Ammon's horn (tissue), 1 donor: Measurements from ENCODE around the gene RPTN.

Experiments
- DNase-seq: peaks from one replicate; pipeline ENCODE4 v3.0.0-alpha.2; 2016; ENCODE audit warnings: low spot score

Gene RPTN

DNA sequence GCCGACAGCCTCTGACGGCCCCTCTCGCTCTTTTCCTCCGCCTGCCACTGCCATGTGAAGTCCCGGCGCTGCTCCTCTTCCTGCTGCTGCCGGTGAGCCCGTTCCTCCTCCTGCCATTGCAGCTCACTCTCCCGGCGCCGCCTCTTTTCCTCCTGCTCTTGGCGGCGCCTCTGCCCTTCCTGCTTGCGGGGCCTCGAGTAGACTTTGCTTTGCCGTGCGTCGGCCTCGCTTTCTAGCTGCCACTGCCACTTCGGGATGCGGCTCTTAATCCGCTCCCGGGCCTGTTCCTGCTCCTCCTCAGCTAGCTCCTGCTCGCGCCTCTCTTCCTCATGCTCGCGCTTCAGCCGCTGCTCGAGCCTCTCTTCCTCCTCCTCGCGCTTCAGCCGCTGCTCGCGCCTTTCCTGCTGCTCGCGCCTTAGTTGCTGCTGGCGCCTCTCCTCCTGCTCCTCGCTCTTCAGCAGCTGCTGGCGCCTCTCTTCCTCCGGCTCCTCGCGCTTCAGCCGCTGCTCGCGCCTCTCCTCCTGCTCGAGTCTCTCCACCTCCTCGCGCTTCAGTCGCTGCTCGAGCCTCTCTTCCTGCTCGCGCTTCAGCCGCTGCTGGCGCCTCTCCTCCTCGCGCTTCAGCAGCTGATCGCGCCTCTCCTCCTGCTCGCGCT is 48.0 kb downstream of the RPTN start:
- DNase-seq = peak; percentile 20

DNA sequence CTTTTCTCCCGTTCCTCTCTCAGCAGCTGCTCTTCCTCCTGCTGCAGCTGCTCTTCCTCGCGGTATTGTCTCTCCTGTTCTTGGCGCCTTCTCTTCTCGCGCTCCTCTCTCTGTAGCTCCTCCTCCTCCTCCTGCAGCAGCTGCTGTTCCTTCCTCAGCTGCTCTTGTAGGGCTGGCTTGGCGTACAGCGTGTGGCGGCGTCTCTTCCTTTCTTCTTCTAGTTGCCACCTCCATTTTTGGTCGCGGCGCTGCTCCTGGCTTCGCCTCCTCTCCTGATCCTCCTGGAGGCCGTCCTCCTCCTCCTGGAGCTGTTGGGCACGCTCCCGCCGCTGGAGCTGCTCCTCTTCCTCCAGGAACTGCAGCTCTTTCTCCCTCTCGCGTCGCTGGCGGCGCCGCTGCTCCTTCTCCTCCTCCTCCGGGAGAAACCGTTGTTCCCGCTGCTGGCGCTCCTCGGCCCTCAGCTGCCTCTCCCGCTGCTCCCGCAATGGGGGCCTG is 48.6 kb downstream of the RPTN start:
- DNase-seq = peak; percentile 11

DNA sequence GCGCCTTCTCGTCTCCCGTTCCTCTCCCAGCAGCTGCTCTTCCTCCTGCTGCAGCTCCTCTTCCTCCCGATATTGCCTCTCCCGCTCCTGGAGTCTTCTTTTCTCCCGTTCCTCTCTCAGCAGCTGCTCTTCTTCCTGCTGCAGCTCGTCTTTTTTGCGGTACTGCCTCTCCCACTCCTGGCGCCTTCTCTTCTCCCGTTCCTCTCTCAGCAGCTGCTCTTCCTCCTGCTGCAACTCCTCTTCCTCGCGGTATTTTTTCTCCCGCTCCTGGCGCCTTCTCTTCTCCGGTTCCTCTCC is 49.1 kb downstream of the RPTN start:
- no peak for DNase-seq

DNA sequence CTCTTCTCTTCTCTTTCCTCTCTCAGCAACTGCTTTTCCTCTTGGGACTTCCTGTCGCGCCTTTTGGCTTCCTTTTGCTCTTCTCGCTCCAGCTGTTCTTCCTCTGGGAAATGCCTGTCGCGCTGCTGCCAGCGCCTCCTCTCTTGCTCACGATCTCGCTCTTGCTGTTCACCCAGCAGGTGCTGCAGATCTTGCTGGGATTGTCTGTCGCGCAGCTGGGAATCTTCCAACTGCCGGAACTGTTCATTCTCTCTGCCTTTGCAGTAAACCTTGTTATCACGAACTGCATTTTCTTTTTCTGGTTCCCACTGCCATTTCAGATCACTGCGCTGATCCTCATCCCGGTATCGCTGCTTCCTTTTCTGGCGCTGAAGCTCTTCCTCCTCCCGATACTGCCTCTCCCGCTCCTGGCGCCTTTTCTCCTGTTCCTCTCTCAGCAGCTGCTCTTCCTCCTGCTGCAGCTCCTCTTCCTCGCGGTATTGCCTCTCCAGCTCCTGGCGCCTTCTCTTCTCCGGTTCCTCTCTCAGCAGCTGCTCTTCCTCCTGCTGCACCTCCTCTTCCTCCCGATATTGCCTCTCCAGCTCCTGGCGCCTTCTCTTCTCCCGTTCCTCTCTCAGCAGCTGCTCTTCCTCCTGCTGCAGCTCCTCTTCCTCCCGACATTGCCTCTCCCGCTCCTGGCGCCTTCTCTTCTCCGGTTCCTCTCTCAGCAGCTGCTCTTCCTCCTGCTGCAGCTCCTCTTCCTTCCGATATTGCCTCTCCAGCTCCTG is 49.6 kb downstream of the RPTN start:
- DNase-seq = no peak

DNA sequence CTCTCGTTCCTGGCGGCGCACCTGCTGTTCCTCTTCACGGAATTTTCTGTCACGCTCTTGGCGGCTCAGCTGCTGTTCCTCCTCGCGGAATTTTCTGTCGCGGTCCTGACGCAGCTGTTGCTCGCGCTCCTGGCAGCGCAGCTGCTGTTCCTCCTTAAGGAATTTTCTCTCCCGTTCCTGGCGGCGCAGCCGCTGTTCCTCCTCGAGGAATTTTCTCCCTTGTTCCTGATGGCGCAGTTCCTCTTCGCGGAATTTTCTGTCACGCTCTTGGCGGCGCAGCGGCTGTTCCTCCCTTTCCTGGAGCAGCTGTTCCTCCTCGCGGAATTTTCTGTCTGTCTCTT is 50.2 kb downstream of the RPTN start:
- DNase-seq = no peak

DNA sequence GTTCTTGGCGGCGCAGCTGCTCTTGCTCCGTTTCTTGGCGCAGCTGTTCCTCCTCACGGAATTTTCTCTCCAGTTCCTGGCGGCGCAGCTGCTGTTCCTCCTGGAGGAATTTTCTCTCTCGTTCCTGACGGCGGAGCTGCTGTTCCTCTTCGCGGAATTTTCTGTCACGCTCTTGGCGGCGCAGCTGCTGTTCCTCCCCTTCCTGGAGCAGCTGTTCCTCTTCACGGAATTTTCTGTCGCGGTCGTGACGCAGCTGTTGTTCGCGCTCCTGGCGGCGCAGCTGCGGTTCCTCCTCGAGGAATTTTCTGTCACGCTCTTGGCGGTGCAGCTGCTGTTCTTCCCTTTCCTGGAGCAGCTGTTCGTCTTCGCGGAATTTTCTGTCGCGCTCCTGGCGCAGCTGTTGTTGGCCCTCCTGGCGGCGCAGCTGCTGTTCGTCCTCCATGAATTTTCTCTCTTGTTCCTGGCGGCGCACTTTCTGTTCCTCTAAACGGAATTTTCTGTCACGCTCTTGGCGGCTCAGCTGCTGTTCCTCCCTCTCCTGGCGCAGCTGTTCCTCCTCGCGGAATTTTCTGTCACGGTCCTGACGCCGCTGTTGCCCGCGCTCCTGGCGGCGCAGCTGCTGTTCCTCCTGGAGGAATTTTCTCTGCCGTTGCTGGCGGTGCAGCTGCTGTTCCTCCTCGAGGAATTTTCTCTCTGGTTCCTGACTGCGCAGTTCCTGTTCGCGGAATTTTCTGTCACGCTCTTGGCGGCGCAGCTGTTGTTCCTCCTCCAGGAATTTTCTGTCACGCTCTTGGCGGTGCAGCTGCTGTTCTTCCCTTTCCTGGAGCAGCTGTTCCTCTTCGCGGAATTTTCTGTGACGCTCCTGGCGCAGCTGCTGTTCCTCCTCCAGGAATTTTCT is 50.8 kb downstream of the RPTN start:
- no peak for DNase-seq

DNA sequence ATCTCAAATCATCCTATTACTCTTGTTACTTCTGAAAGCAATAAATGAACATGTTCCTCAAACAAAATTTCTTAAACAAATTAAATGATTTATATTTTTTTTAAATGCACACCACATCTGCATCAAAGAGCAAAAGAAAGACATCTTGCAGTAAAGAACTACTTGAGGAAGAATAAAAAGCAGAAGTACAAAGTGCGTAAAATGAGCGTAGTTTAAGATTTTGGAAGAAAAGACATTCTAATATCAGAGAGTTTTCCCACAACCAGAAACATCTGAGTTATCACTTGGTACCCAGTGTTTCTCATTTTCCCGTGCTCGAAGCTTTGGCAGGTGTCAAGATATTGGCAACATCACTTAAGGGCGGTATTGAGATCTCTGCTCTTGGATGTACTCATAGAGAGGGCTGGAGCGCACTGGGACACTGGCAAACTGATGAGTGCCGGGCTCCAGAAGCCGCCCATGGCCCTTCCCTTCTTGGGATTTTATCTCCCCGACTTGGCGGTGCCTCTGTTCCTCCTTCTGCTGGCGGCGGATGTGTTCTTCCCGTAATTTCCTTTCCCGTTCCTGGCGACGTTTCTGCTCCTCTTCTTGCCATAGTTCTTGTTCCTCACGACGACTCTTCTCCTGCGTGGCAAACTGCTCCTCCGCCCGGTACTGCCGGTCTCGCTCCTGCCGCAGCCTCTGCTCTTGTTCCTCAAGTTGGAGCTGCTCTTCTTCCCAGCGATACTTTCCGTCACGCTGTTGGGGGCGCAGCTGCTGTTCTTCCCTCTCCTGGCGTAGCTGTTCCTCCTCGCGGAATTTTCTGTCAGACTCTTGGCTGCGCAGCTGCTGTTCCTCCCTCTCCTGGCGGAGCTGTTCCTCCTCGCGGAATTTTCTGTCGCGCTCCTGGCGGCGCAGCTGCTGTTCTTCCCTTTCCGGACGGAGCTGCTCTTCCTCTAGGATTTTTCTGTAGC is 51.7 kb downstream of the RPTN start:
- DNase-seq = no peak

DNA sequence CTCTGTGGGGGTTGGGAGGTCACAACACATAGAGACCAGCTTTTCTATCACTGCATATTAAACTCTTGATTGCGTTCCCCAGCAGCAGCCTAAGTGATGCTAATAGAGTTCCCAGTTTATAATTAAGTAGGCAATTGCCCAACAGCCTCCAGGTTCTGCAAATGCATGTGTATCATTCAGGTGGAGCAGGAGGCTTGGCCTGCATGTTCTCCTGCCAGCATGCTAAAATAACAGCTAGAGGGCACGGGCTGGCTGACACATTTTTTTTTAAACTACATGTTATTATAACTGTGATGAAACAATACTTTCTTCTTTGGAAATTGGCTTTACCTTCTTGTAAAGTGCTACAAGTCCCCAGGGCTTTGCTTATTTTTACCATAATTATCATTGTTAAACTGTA is 54.2 kb downstream of the RPTN start:
- no peak for DNase-seq
